H1 (cell line): ENCODE measurements around the gene SAP30. TPM values are rescaled to one million over a fixed set of nuclear protein-coding genes. Genes with fewer than 3 reads are reported as not detected.
A peak's percentile ranks its signal among the peaks of the same experiment; 100 is the strongest.

Source experiments
- CTCF ChIA-PET: fragments of 300-600 bp; sonication (Branson Sonifier 250); formaldehyde crosslinking; loops from one replicate; lab custom pipeline; 2021; ENCODE audit not compliant: partially characterized antibody; lab: Charles Lee
- POLR2A ChIA-PET: fragments of 300-600 bp; sonication (Branson Sonifier 250); formaldehyde crosslinking; loops from one replicate; lab custom pipeline; 2021; ENCODE audit warnings: inconsistent platforms; ENCODE audit not compliant: partially characterized antibody; lab: Charles Lee
- DNase-seq, 2 experiments: peaks; one replicate each; pipeline versions ENCODE4 v3.0.0 to v3.0.0-alpha.2; 2010 to 2022; ENCODE audit warnings: low spot score in 2 of 2, low read depth in 1 of 2, mixed read lengths in 1 of 2
- FAIRE-seq: peaks from 2 replicates; lab custom pipeline; 2011; peaks lifted over from hg19 to GRCh38; lab: Jason Lieb, UNC
- H2AFZ ChIP-seq: 2 replicates; pipeline ENCODE4 v1.8.1; 2012; ENCODE audit warnings: low read length, inconsistent platforms
- H2AK5ac ChIP-seq: 2 replicates; pipeline ENCODE4 v1.6.1; 2013; ENCODE audit warnings: low read depth, low read length
- H2BK120ac ChIP-seq: replicated peaks from 2 replicates; pipeline ENCODE3; 2013; ENCODE audit warnings: low read depth, low read length, inconsistent platforms
- H2BK12ac ChIP-seq: 2 replicates; pipeline ENCODE4 v1.6.1; 2013; ENCODE audit warnings: low read depth, low read length
- H2BK15ac ChIP-seq: 2 replicates; pipeline ENCODE4 v1.6.1; 2013; ENCODE audit warnings: low read length
- H2BK20ac ChIP-seq: 2 replicates; pipeline ENCODE4 v1.6.1; 2013; ENCODE audit warnings: low read length
- H2BK5ac ChIP-seq: 2 replicates; pipeline ENCODE4 v1.6.1; 2013; ENCODE audit warnings: low read depth, low read length
- H3K14ac ChIP-seq: 2 replicates; pipeline ENCODE4 v1.6.1; 2013; ENCODE audit warnings: inconsistent platforms; ENCODE audit not compliant: insufficient read length
- H3K18ac ChIP-seq: 2 replicates; pipeline ENCODE4 v1.6.1; 2013; ENCODE audit warnings: low read length; ENCODE audit errors: extremely low read depth
- H3K23ac ChIP-seq: 2 replicates; pipeline ENCODE4 v1.6.1; 2013; ENCODE audit warnings: inconsistent platforms; ENCODE audit not compliant: insufficient read length
- H3K23me2 ChIP-seq: 2 replicates; pipeline ENCODE4 v1.6.1; 2013; ENCODE audit warnings: low read depth, low read length
- H3K27ac ChIP-seq: 2 replicates; pipeline ENCODE4 v1.6.1; 2011; ENCODE audit warnings: low read depth, low read length, inconsistent platforms
- H3K27me3 ChIP-seq, 4 experiments: replicated peaks in 1 of 4; 1 replicate in 1 of 4; 2 replicates in 3 of 4; pipeline versions ENCODE4 v1.6.1 to v1.8.1; 2011 to 2013; ENCODE audit warnings: low read length in 3 of 4, mild to moderate bottlenecking in 3 of 4, inconsistent platforms in 2 of 4, mixed read lengths in 2 of 4, moderate library complexity in 1 of 4; ENCODE audit not compliant: control insufficient read depth in 3 of 4, insufficient read depth in 3 of 4; ENCODE audit errors: extremely low read depth in 1 of 4
- H3K36me3 ChIP-seq, 4 experiments: 2 replicates each; pipeline versions ENCODE4 v1.6.1 to v1.8.1; 2011 to 2013; ENCODE audit warnings: mild to moderate bottlenecking in 4 of 4, low read length in 3 of 4, moderate library complexity in 2 of 4, control low read depth in 1 of 4, inconsistent platforms in 1 of 4; ENCODE audit not compliant: insufficient read depth in 4 of 4, control insufficient read depth in 2 of 4
- H3K4ac ChIP-seq: replicated peaks from 2 replicates; pipeline ENCODE3; 2013; ENCODE audit warnings: low read length, low read depth, mixed read lengths, inconsistent platforms; ENCODE audit not compliant: insufficient read length
- H3K4me1 ChIP-seq, 4 experiments: replicated peaks in 1 of 4; 1 replicate in 1 of 4; 2 replicates in 3 of 4; pipeline versions ENCODE4 v1.6.1 to v1.8.1; 2011 to 2013; ENCODE audit warnings: low read length in 3 of 4, inconsistent platforms in 2 of 4, mixed read lengths in 1 of 4; ENCODE audit not compliant: insufficient read depth in 4 of 4, control insufficient read depth in 3 of 4
- H3K4me2 ChIP-seq, 2 experiments: 2 replicates each; pipeline versions ENCODE4 v1.6.1 to v1.8.1; 2011 to 2013; ENCODE audit warnings: low read depth in 2 of 2, low read length in 2 of 2, control low read depth in 1 of 2, inconsistent platforms in 1 of 2, mild to moderate bottlenecking in 1 of 2; ENCODE audit not compliant: insufficient read depth in 1 of 2
- H3K4me3 ChIP-seq, 4 experiments: fragments of 200-600, 300-600 bp in 1 of 4; sonication (generic), shearing (Covaris generic), sonication (Bioruptor Twin) in 1 of 4; 2 replicates each; pipeline versions ENCODE4 v1.5.1 to v1.8.1; 2011 to 2016; ENCODE audit warnings: low read length in 4 of 4, low read depth in 3 of 4, control low read depth in 2 of 4, inconsistent platforms in 2 of 4, mild to moderate bottlenecking in 2 of 4, mixed read lengths in 1 of 4, moderate library complexity in 1 of 4; ENCODE audit not compliant: insufficient read depth in 2 of 4; ENCODE audit errors: extremely low read depth in 1 of 4
- H3K56ac ChIP-seq: replicated peaks from 2 replicates; pipeline ENCODE3; 2013; ENCODE audit warnings: low read depth, mild to moderate bottlenecking, mixed read lengths, low read length, inconsistent platforms; ENCODE audit not compliant: insufficient read length
- H3K79me1 ChIP-seq: 2 replicates; pipeline ENCODE4 v1.6.1; 2013; ENCODE audit warnings: low read depth, low read length, control low read depth
- H3K79me2 ChIP-seq, 2 experiments: 2 replicates each; pipeline versions ENCODE4 v1.6.1 to v1.8.1; 2012 to 2013; ENCODE audit warnings: low read length in 2 of 2, mild to moderate bottlenecking in 2 of 2, inconsistent platforms in 1 of 2; ENCODE audit not compliant: insufficient read depth in 2 of 2, control insufficient read depth in 1 of 2
- H3K9ac ChIP-seq, 4 experiments: replicated peaks in 1 of 4; 1 replicate in 1 of 4; 2 replicates in 3 of 4; pipeline versions ENCODE4 v1.6.1 to v1.8.1; 2011 to 2013; ENCODE audit warnings: low read depth in 3 of 4, low read length in 3 of 4, control low read depth in 2 of 4, mild to moderate bottlenecking in 2 of 4, moderate library complexity in 2 of 4, inconsistent platforms in 1 of 4; ENCODE audit errors: extremely low read depth in 1 of 4
- H3K9me3 ChIP-seq, 2 experiments: 2 replicates each; pipeline versions ENCODE4 v1.6.1 to v1.8.1; 2012 to 2013; ENCODE audit warnings: mild to moderate bottlenecking in 2 of 2, moderate library complexity in 2 of 2, control low read depth in 1 of 2, inconsistent platforms in 1 of 2, low read depth in 1 of 2, low read length in 1 of 2, mixed read lengths in 1 of 2; ENCODE audit not compliant: insufficient read depth in 2 of 2
- H4K20me1 ChIP-seq, 2 experiments: replicated peaks in 1 of 2; 2 replicates each; pipeline versions ENCODE3 to v1.8.1; 2011 to 2013; ENCODE audit warnings: inconsistent platforms in 2 of 2, low read length in 2 of 2, mild to moderate bottlenecking in 1 of 2; ENCODE audit not compliant: insufficient read depth in 2 of 2, control insufficient read depth in 1 of 2
- H4K5ac ChIP-seq: 2 replicates; pipeline ENCODE4 v1.6.1; 2013; ENCODE audit warnings: low read length, low read depth, mixed read lengths, inconsistent platforms; ENCODE audit not compliant: insufficient read length
- H4K8ac ChIP-seq: 2 replicates; pipeline ENCODE4 v1.8.0; 2013; ENCODE audit warnings: mild to moderate bottlenecking, moderate library complexity, low read length, inconsistent platforms; ENCODE audit not compliant: insufficient read depth; ENCODE audit errors: extremely low read depth
- H4K91ac ChIP-seq: replicated peaks from 2 replicates; pipeline ENCODE3; 2013; ENCODE audit warnings: low read length, mixed read lengths, inconsistent platforms; ENCODE audit not compliant: insufficient read length
- EP300 ChIP-seq, 2 experiments: IDR thresholded peaks; 1 replicate in 1 of 2; 2 replicates in 1 of 2; pipeline ENCODE4 v1.6.1; 2011 to 2012; ENCODE audit warnings: low read depth in 2 of 2, low read length in 2 of 2, mild to moderate bottlenecking in 2 of 2, borderline replicate concordance in 1 of 2, inconsistent platforms in 1 of 2, moderate library complexity in 1 of 2
- KDM5A ChIP-seq: fragments of 200-600 bp; IDR thresholded peaks from 2 replicates; pipeline ENCODE4 v1.7.1; 2012; ENCODE audit warnings: mild to moderate bottlenecking, low read length, inconsistent platforms, mixed read lengths
- POLR2A ChIP-seq, 2 experiments: IDR thresholded peaks; 1 replicate in 1 of 2; 2 replicates in 1 of 2; pipeline ENCODE4 v1.6.1; 2011; ENCODE audit warnings: low read depth in 2 of 2, low read length in 2 of 2, mild to moderate bottlenecking in 2 of 2; ENCODE audit errors: control extremely low read depth in 1 of 2
- POLR2AphosphoS5 ChIP-seq: IDR thresholded peaks from 2 replicates; pipeline ENCODE4 v1.6.1; 2011; ENCODE audit warnings: low read depth, low read length
- RAD21 ChIP-seq, 2 experiments: IDR thresholded peaks in 1 of 2; conservative IDR thresholded peaks in 1 of 2; 2 replicates each; pipeline ENCODE4 v1.6.1; 2011; ENCODE audit warnings: low read depth in 2 of 2, low read length in 2 of 2, improper control_type of control experiment in 1 of 2, inconsistent platforms in 1 of 2, mild to moderate bottlenecking in 1 of 2, moderate library complexity in 1 of 2
- SAP30 ChIP-seq: fragments of 300-600 bp; sonication (generic); IDR thresholded peaks from 2 replicates; pipeline ENCODE4 v1.7.1; 2012; ENCODE audit warnings: low read length, moderate library complexity, mild to moderate bottlenecking, inconsistent platforms; ENCODE audit not compliant: insufficient read depth, insufficient replicate concordance
- SIX5 ChIP-seq: IDR thresholded peaks from 2 replicates; pipeline ENCODE4 v1.6.1; 2011; ENCODE audit warnings: mild to moderate bottlenecking, low read depth, low read length
- SP1 ChIP-seq: IDR thresholded peaks from 2 replicates; pipeline ENCODE4 v1.6.1; 2011; ENCODE audit warnings: low read depth, low read length
- SP4 ChIP-seq: IDR thresholded peaks from 2 replicates; pipeline ENCODE4 v1.6.1; 2012; ENCODE audit warnings: low read length, inconsistent platforms
- SRF ChIP-seq: IDR thresholded peaks from 2 replicates; pipeline ENCODE4 v1.6.1; 2011; ENCODE audit warnings: mild to moderate bottlenecking, low read depth, low read length, moderate library complexity
- ZNF274 ChIP-seq: IDR thresholded peaks from 2 replicates; pipeline ENCODE4 v1.7.0; 2012; ENCODE audit warnings: low read length, borderline replicate concordance; ENCODE audit errors: extremely low read depth
- WGBS, 2 experiments: shearing (Covaris generic) in 1 of 2; methylation state at CpG; one replicate each; pipeline versions ENCODE4 v1.1.6 to v1.1.7; 2013 to 2015; ENCODE audit warnings: low lambda C conversion rate in 2 of 2, mixed read lengths in 2 of 2, inconsistent platforms in 1 of 2, low coverage in 1 of 2, missing lambda C conversion rate in 1 of 2; ENCODE audit not compliant: insufficient replicate concordance in 2 of 2, insufficient coverage in 1 of 2, insufficient read length in 1 of 2; ENCODE audit errors: extremely low coverage in 1 of 2, missing lambda C conversion rate in 1 of 2; 5-methylcytosine and 5-hydroxymethylcytosine counted together
- polyA plus RNA-seq, 7 experiments: library from polyadenylated mRNA; depleted of rRNA in 3 of 7; stranded (reverse) in 5 of 7; unstranded in 2 of 7; fragments of >200 nt in 5 of 7; fragments of 200-250 nt in 2 of 7; gene quantifications; 1 replicate in 5 of 7; 2 replicates in 1 of 7; 4 replicates in 1 of 7; pipeline versions ENCODE4 v1.2.1 to v1.2.3, GENCODE V29; 2011 to 2013; ENCODE audit warnings: missing spikeins in 2 of 7, mixed read lengths in 2 of 7
- total RNA-seq: library from RNA; stranded (reverse); fragmentation: NEBNext Ultra II Directional; extraction: Animal tissue kit (Norgen Biotek cat#: 25700); gene quantifications from 2 replicates; pipeline ENCODE4 v1.2.1, GENCODE V29; 2021

Gene SAP30
- total and polyA plus RNA-seq, 2 of the 8 experiments (the other 6 are each of a cell fraction or from before 2014, with no cell fraction given) = 7.7 to 21.1 TPM

- H4K20me1 ChIP-seq = no peaks in the 10 kb centered on the region
- H3K18ac ChIP-seq = peak overlapping the region; percentile 89; the same call in 1 of the 2 replicates
- H3K56ac ChIP-seq = no peak overlapping the region
- peaks cover 11% of the 10 kb centered on the region for H3K23me2 ChIP-seq
- H2AFZ ChIP-seq = peak overlapping the region; percentile 77
- H4K91ac ChIP-seq = no peak overlapping the region
- no peak overlapping the region for H2BK15ac ChIP-seq
- H2BK20ac ChIP-seq = no peak overlapping the region
- DNase-seq (peak in 1 of 2 experiments; percentile 78), FAIRE-seq (no peak)
- H3K9me3 ChIP-seq = no peaks in the 10 kb centered on the region
- peak overlapping the region; percentile 15 for H4K5ac ChIP-seq
- 0 out of 2 replicates have a peak overlapping the region, but pooled peaks have one; percentile 30 for H3K27ac ChIP-seq
- POLR2A ChIA-PET = interaction anchor here (0.6 to 6.6 kb wide), 6 partner anchors 13 to 40 kb away, joined by 3 to 123 read pairs (median 4); partner anchors contain the start of genes HMGB2 and SCRG1
- CTCF ChIA-PET = interaction anchor here (0.8 to 3.3 kb wide), 15 partner anchors 14 to 381 kb away, joined by 3 to 12 read pairs (median 4); partner anchors contain the start of gene HMGB2
- peak overlapping the region; percentile 34 to 76 (median 71) for H3K9ac ChIP-seq
- H3K23ac ChIP-seq = no peak overlapping the region
- H3K27me3 ChIP-seq = no peaks in the 10 kb centered on the region
- H2BK12ac ChIP-seq = peak overlapping the region; percentile 77
- peak overlapping the region; percentile 97 to 98 for H3K4me2 ChIP-seq
- peaks cover 0 to 11% of the 10 kb centered on the region in 2 experiments; a peak in 2 of 4 replicates for H3K79me2 ChIP-seq
- peak overlapping the region; percentile 68 to 90 (median 86) for H3K4me3 ChIP-seq
- H3K14ac ChIP-seq = no peak overlapping the region
- H2BK120ac ChIP-seq = no peak overlapping the region
- H3K4ac ChIP-seq = no peak overlapping the region
- no peak overlapping the region for H2AK5ac ChIP-seq
- no peaks in the 10 kb centered on the region for H3K79me1 ChIP-seq
- peaks cover 0 to 4% (median 0%) of the 10 kb centered on the region in 4 experiments; a peak in 1 of 8 replicates for H3K36me3 ChIP-seq
- WGBS, 2 experiments = 1% methylated on average over 37 of the region's 68 CpGs; no CpG with 5 or more reads in 1 of the 2 experiments
- peak overlapping the region; percentile 87; the same call in 1 of the 2 replicates for H4K8ac ChIP-seq
- no peaks in the 10 kb centered on the region; a peak in 1 of 7 replicates for H3K4me1 ChIP-seq
- no peak overlapping the region for H2BK5ac ChIP-seq
- TF ChIP-seq POLR2A (IDR thresholded peaks at IDR 0.05; ENCODE audit: control extremely low read depth in 1 of 2, low read depth in 2 of 2, low read length in 2 of 2) = peak in 1 of 2 experiments; percentile 67; a peak in 2 of 3 replicates
- no peak for TF ChIP-seq EP300 (IDR thresholded peaks at IDR 0.05; ENCODE audit: borderline replicate concordance in 1 of 2, low read depth in 2 of 2, low read length in 2 of 2)
- peak; percentile 82 for TF ChIP-seq SAP30
- TF ChIP-seq RAD21 (IDR thresholded peaks at IDR 0.05 in 1 of 2, conservative IDR thresholded peaks at IDR 0.05 in 1 of 2; ENCODE audit: low read depth in 2 of 2, low read length in 2 of 2) = no peak
- TF ChIP-seq SP4 = no peak
- no peak for TF ChIP-seq SIX5
- TF ChIP-seq ZNF274 = no peak
- TF ChIP-seq POLR2AphosphoS5 = no peak
- TF ChIP-seq SRF = no peak
- TF ChIP-seq SP1 = no peak
- TF ChIP-seq KDM5A = no peak
These were observed 788 bp downstream of the SAP30 start for GRCh38 chr4:173371292-173372192.
